NCI-H1694 (cell line): ENCODE measurements around the gene OXSR1.
A peak's percentile ranks its signal among the peaks of the same experiment; 100 is the strongest.

ENCODE experiments used
- DNase-seq: peaks from one replicate; lab custom pipeline; 2025; lab: John Stamatoyannopoulos, UW

Gene OXSR1

GRCh38 chr3:38164952-38165721 lies at the start of gene OXSR1:
Gene OXSR1 (plus strand): TSS chr3:38165537. CDS start chr3:38165877, 340 bp downstream.
- DNase-seq, result peak; percentile 90

- DNase-seq, result no peak
Observed at GRCh38 chr3:38115645-38116427, 49.5 kb upstream of the OXSR1 start.

- no peak for DNase-seq
Observed at GRCh38 chr3:38116471-38117162, 48.7 kb upstream of the OXSR1 start.

- no peak for DNase-seq
Observed at GRCh38 chr3:38117163-38117716, 48.1 kb upstream of the OXSR1 start.

GRCh38 chr3:38117748-38118420 lies 47.5 kb upstream of the OXSR1 start:
- no peak for DNase-seq

GRCh38 chr3:38118421-38119247 lies 46.7 kb upstream of the OXSR1 start:
- no peak for DNase-seq

GRCh38 chr3:38119248-38119544 lies 46.1 kb upstream of the OXSR1 start:
- DNase-seq, result no peak

GRCh38 chr3:38119821-38120692 lies 45.3 kb upstream of the OXSR1 start:
- DNase-seq, result no peak

- no peak for DNase-seq
Observed at GRCh38 chr3:38120693-38121450, 44.5 kb upstream of the OXSR1 start.

- DNase-seq, result no peak
Observed at GRCh38 chr3:38121451-38121831, 43.9 kb upstream of the OXSR1 start.

GRCh38 chr3:38121832-38122461 lies 43.4 kb upstream of the OXSR1 start:
- no peak for DNase-seq

- no peak for DNase-seq
Observed at GRCh38 chr3:38122712-38123290, 42.5 kb upstream of the OXSR1 start.

GRCh38 chr3:38124324-38125122 lies 40.8 kb upstream of the OXSR1 start:
- DNase-seq, result no peak

GRCh38 chr3:38125305-38126120 lies 39.8 kb upstream of the OXSR1 start:
- DNase-seq, result no peak

GRCh38 chr3:38126121-38126892 lies 39.0 kb upstream of the OXSR1 start:
- DNase-seq, result no peak
